ENCODE results near the gene GNAT3. TPM values are rescaled to one million over a fixed set of nuclear protein-coding genes. Genes with fewer than 3 reads are reported as not detected.

GNAT3 gene
- total RNA-seq, 1 experiment from 2014 or later = not detected

GRCh38 chr7:80493121-80493849 lies 18.6 kb downstream of the GNAT3 start:
- Histone ChIP-seq H3K36me3 (ENCODE audit: insufficient read depth, low read length, poor library complexity, severe bottlenecking) (no peaks in the 10 kb centered on the region), H3K27ac (ENCODE audit: low read depth, low read length, poor library complexity, severe bottlenecking) (no peak overlapping the region), H3K9me3 (ENCODE audit: low read depth, low read length, poor library complexity, severe bottlenecking) (no peaks in the 10 kb centered on the region), H3K4me1 (ENCODE audit: insufficient read depth, low read length, poor library complexity, severe bottlenecking) (no peaks in the 10 kb centered on the region), H3K27me3 (replicated peaks; ENCODE audit: insufficient read depth, low read depth, low read length, poor library complexity) (no peaks in the 10 kb centered on the region), H3K4me3 (ENCODE audit: low read depth, low read length, poor library complexity, severe bottlenecking) (no peak overlapping the region)
- no TSS peak for BruUV-seq (replicated peaks)
- intact Hi-C loops (cut with micrococcal nuclease; ENCODE audit: unreplicated experiment) = no loop called here
- DNase-seq (ENCODE audit: low spot score) = no peak
- ChIA-PET POLR2A (ENCODE audit: low non-redundant PET) (no interaction called here), CTCF (no interaction called here)
- TF ChIP-seq EZH2 (IDR thresholded peaks at IDR 0.05; ENCODE audit: borderline replicate concordance, low read depth, low read length, poor library complexity, severe bottlenecking) (no peak), CTCF (conservative IDR thresholded peaks at IDR 0.05; ENCODE audit: low read depth, low read length) (no peak)

GRCh38 chr7:80491462-80491861 lies 20.4 kb downstream of the GNAT3 start:
- no peaks in the 10 kb centered on the region for H3K36me3 ChIP-seq (ENCODE audit: insufficient read depth, low read length, poor library complexity, severe bottlenecking)
- H3K4me1 ChIP-seq (ENCODE audit: insufficient read depth, low read length, poor library complexity, severe bottlenecking) = no peaks in the 10 kb centered on the region
- no peak overlapping the region for H3K4me3 ChIP-seq (ENCODE audit: low read depth, low read length, poor library complexity, severe bottlenecking)
- H3K27ac ChIP-seq (ENCODE audit: low read depth, low read length, poor library complexity, severe bottlenecking) = no peak overlapping the region
- H3K9me3 ChIP-seq (ENCODE audit: low read depth, low read length, poor library complexity, severe bottlenecking) = no peaks in the 10 kb centered on the region
- CTCF ChIA-PET = no interaction called here
- no peaks in the 10 kb centered on the region for H3K27me3 ChIP-seq (replicated peaks; ENCODE audit: insufficient read depth, low read depth, low read length, poor library complexity)
- intact Hi-C loops (cut with micrococcal nuclease; ENCODE audit: unreplicated experiment) = no loop called here
- no peak for DNase-seq (ENCODE audit: low spot score)
- TF ChIP-seq EZH2 (IDR thresholded peaks at IDR 0.05; ENCODE audit: borderline replicate concordance, low read depth, low read length, poor library complexity, severe bottlenecking) (no peak), CTCF (conservative IDR thresholded peaks at IDR 0.05; ENCODE audit: low read depth, low read length) (no peak)
- no TSS peak for BruUV-seq (replicated peaks)
- POLR2A ChIA-PET (ENCODE audit: low non-redundant PET) = no interaction called here

GRCh38 chr7:80488851-80489370 lies 23.0 kb downstream of the GNAT3 start:
- no TSS peak for BruUV-seq (replicated peaks)
- Histone ChIP-seq H3K27ac (ENCODE audit: low read depth, low read length, poor library complexity, severe bottlenecking) (no peak overlapping the region), H3K9me3 (ENCODE audit: low read depth, low read length, poor library complexity, severe bottlenecking) (no peaks in the 10 kb centered on the region), H3K27me3 (replicated peaks; ENCODE audit: insufficient read depth, low read depth, low read length, poor library complexity) (no peaks in the 10 kb centered on the region), H3K4me3 (ENCODE audit: low read depth, low read length, poor library complexity, severe bottlenecking) (no peak overlapping the region), H3K4me1 (ENCODE audit: insufficient read depth, low read length, poor library complexity, severe bottlenecking) (no peaks in the 10 kb centered on the region), H3K36me3 (ENCODE audit: insufficient read depth, low read length, poor library complexity, severe bottlenecking) (no peaks in the 10 kb centered on the region)
- POLR2A ChIA-PET (ENCODE audit: low non-redundant PET) = no interaction called here
- CTCF ChIA-PET = no interaction called here
- intact Hi-C loops (cut with micrococcal nuclease; ENCODE audit: unreplicated experiment) = no loop called here
- DNase-seq (ENCODE audit: low spot score) = no peak
- no peak for TF ChIP-seq CTCF (conservative IDR thresholded peaks at IDR 0.05; ENCODE audit: low read depth, low read length)
- no peak for TF ChIP-seq EZH2 (IDR thresholded peaks at IDR 0.05; ENCODE audit: borderline replicate concordance, low read depth, low read length, poor library complexity, severe bottlenecking)

All from A673 (cell line).